ENCODE data around the gene WSB1.
A peak's percentile ranks its signal among the peaks of the same experiment; 100 is the strongest.

WSB1 gene

GRCh38 chr17:27357236-27357635 is 63.3 kb downstream of the WSB1 start:
- no peak for TF ChIP-seq CTCF (IDR thresholded peaks at IDR 0.05; ENCODE audit: unreplicated experiment in 3 of 3)

GRCh38 chr17:27360507-27360906 is 66.6 kb downstream of the WSB1 start:
- H3K9me3 Mint-ChIP-seq = no peaks in the 10 kb centered on the region
- no peak overlapping the region for H3K4me3 Mint-ChIP-seq
- peak overlapping the region; percentile 30 to 65 (median 48) for H3K27ac Mint-ChIP-seq
- peaks cover 9% of the 10 kb centered on the region for H3K4me1 Mint-ChIP-seq
- TF ChIP-seq CTCF (IDR thresholded peaks at IDR 0.05; ENCODE audit: unreplicated experiment in 3 of 3) = no peak
- H3K36me3 Mint-ChIP-seq (ENCODE audit: low read depth) = no peaks in the 10 kb centered on the region
- no peaks in the 10 kb centered on the region for H3K27me3 Mint-ChIP-seq (ENCODE audit: low read depth)

More at GRCh38 chr17:27357236-27357635, 63.3 kb downstream of the WSB1 start:
- Mint-ChIP-seq H3K27ac (no peak overlapping the region), H3K36me3 (ENCODE audit: low read depth) (no peaks in the 10 kb centered on the region), H3K4me3 (no peak overlapping the region), H3K27me3 (ENCODE audit: low read depth) (no peaks in the 10 kb centered on the region), H3K9me3 (no peaks in the 10 kb centered on the region), H3K4me1 (peaks cover 7% of the 10 kb centered on the region)

DNA sequence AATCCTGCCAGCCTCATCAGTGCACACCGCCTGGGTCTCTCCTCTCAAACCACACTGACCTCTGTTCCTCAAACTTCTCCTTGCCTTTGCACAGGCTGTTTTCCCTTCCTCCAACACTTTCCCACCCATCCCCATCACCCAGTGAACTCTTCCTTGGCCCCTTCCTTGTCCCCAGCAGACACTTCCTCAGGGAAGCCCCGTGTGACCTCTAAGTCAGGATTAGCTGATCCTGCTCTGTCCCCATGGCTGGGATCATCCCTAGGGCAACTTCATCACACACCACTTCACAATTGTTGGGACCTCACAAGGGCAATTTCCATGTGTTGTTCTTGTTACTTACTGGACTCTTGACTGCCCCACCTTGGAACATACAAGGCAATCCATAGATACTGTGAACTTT is 67.8 kb downstream of the WSB1 start:
- no peaks in the 10 kb centered on the region for H3K36me3 Mint-ChIP-seq (ENCODE audit: low read depth)
- no peaks in the 10 kb centered on the region for H3K27me3 Mint-ChIP-seq (ENCODE audit: low read depth)
- H3K27ac Mint-ChIP-seq = no peak overlapping the region
- H3K4me1 Mint-ChIP-seq = peaks cover 10% of the 10 kb centered on the region
- TF ChIP-seq CTCF (IDR thresholded peaks at IDR 0.05; ENCODE audit: unreplicated experiment in 3 of 3) = no peak
- no peaks in the 10 kb centered on the region for H3K9me3 Mint-ChIP-seq
- H3K4me3 Mint-ChIP-seq = peak overlapping the region in 1 of 3 experiments; percentile 21

GRCh38 chr17:27362503-27362902 is 68.6 kb downstream of the WSB1 start:
- Mint-ChIP-seq H3K36me3 (ENCODE audit: low read depth) (no peaks in the 10 kb centered on the region), H3K9me3 (no peaks in the 10 kb centered on the region), H3K27ac (no peak overlapping the region), H3K4me3 (no peak overlapping the region), H3K4me1 (peaks cover 16% of the 10 kb centered on the region), H3K27me3 (ENCODE audit: low read depth) (no peaks in the 10 kb centered on the region)
- TF ChIP-seq CTCF (IDR thresholded peaks at IDR 0.05; ENCODE audit: unreplicated experiment in 3 of 3) = no peak

DNA sequence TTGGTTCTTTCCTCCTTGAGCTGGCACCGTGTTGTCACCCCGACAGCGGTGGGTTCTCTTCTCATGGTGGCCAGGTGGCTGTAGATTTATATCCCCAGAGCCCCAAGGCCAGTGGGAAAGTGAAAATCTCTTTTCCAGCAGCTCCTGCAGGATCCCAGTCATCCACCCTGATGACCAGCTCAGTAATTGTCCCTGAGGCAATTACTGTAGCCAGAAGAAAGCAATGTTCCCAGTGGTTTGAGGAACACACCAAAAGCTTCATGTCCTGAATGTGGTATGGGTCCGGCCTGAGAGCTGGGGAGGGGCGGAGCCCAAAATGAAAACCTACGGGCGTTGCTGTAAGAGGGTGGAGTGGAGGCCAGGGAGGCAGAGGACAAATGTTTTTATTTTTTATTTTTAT is 69.0 kb downstream of the WSB1 start:
- H3K4me1 Mint-ChIP-seq = peaks cover 18% of the 10 kb centered on the region
- H3K4me3 Mint-ChIP-seq = no peak overlapping the region
- no peaks in the 10 kb centered on the region for H3K9me3 Mint-ChIP-seq
- H3K27ac Mint-ChIP-seq = no peak overlapping the region
- H3K27me3 Mint-ChIP-seq (ENCODE audit: low read depth) = no peaks in the 10 kb centered on the region
- no peaks in the 10 kb centered on the region for H3K36me3 Mint-ChIP-seq (ENCODE audit: low read depth)
- no peak for TF ChIP-seq CTCF (IDR thresholded peaks at IDR 0.05; ENCODE audit: unreplicated experiment in 3 of 3)

DNA sequence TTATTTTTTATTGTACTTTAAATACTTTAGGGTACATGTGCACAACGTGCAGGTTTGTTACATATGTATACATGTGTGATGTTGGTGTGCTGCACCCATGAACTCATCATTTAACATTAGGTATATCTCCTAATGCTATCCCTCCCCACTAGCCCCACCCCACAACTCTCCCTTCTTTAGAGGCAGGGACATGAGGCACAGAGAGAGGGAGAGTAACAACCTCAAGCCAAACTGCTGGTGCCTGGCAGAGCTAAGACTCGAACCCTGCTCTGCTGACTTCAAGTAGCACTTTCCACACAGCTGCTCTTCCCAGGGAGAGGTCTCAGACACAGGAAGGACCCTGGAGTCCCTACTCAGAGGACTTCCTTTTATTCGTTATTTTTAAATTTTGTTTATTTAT is 69.4 kb downstream of the WSB1 start:
- H3K9me3 Mint-ChIP-seq = no peaks in the 10 kb centered on the region
- no peak overlapping the region for H3K27ac Mint-ChIP-seq
- no peaks in the 10 kb centered on the region for H3K36me3 Mint-ChIP-seq (ENCODE audit: low read depth)
- H3K27me3 Mint-ChIP-seq (ENCODE audit: low read depth) = no peaks in the 10 kb centered on the region
- no peak overlapping the region for H3K4me3 Mint-ChIP-seq
- TF ChIP-seq CTCF (IDR thresholded peaks at IDR 0.05; ENCODE audit: unreplicated experiment in 3 of 3) = no peak
- peaks cover 22% of the 10 kb centered on the region for H3K4me1 Mint-ChIP-seq

Measured in nephron (organoid).